HG03060 (cell line): ENCODE data around the gene KRT75.
"Not testable (repeated sequence)": the region's sequence is repeated elsewhere in the genome, so short reads cannot be mapped to it uniquely, and the experiment has no call there.

Experiments
- ATAC-seq: cut with Tn5 transposase; IDR thresholded peaks from one replicate; pipeline ENCODE4 v1.9.1; 2021; ENCODE audit warnings: low read depth, moderate number of reproducible peaks; ENCODE audit not compliant: unreplicated experiment

Gene KRT75

DNA sequence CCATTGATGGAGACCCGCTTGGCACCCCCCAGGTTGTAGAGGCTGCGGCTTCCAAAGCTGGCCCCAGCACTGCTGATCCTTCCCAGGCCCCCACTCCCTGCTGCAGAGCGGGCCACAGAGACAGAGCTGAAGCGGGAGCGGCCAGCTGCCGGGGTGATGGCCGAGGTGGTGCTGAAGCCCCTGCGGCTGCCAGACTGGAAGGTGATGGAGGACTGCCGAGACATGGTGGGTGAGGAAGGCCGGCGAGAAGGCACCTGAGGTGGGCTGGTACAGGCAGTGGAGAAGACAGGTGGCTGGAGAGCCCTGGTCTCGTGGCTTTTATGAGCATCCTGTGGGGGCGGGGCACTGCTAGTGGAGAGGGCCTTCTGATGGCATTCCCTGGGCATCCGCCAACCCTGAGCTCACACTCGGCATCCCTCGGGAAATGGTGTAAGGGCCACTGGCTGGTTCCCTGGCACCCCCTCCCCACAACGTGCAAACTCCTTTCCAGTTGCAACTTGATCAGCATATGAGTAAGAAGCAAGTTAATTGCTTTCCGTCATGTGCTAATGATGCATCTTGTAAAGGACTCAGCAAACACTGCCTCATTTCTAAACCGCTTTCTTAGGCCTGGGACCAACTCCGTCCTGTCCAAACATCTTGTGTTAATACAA, at the start of gene KRT75:
KRT75 (minus strand) TSS at position 291 of the 653 bp plus-strand sequence; CDS start at position 224, 67 bp downstream.
- ATAC-seq, result no peak

DNA sequence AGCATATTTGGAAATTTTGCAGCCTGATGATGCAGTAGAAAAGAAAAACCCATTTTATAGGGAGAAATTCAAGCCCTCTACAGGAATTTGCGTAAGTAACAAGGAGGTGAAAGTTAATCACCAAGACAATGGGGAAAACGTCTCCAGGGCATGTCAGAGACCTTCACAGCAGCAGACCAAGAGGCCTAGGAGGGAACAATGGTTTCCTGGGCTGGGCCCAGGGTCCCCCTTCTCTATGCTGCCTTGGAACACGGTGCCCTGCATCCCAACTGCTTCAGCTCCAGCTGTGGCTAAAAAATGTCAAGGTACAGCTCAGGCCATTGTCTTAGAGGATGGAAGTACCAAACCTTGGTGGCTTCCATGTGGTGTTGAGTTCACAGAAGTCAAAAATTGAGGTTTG, 45.9 kb upstream of the KRT75 start:
- ATAC-seq, result no peak

DNA sequence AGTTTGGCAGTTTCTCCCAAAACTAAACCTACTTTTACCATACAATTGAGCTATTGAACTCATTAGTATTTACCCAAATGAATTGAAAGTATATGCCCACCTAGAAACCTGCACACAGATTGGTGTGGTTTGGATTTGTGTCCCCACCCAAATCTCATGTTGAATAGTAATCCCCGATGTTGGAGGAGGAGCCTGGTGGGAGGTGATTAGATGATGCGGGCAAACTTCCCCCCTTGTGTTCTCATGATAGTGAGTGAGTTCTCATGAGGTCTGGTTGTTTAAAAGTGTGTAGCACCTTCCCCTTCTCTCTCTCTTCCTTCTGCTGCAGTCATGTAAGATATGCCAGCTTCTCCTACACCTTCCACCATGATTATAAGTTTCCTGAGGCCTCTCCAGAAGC, 43.5 kb upstream of the KRT75 start:
- ATAC-seq, result no peak

DNA sequence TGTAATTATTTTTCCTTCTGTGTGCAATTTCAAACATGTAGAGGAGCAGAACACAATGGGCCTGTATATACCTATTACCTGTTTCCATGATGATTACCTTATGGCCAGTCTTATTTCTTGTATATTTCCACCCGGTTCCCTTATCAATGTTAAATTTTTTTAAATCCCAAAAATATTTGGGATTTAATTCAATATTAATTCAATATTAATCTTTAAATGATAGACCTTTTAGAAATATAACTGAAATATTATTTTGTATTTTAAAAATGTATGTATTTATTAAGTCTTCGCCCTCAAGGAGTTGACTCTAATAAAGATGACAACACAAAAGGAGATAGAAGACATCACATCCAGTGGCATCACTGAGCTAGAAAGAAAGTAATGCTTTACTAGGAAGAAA, 40.0 kb upstream of the KRT75 start:
- no peak for ATAC-seq

DNA sequence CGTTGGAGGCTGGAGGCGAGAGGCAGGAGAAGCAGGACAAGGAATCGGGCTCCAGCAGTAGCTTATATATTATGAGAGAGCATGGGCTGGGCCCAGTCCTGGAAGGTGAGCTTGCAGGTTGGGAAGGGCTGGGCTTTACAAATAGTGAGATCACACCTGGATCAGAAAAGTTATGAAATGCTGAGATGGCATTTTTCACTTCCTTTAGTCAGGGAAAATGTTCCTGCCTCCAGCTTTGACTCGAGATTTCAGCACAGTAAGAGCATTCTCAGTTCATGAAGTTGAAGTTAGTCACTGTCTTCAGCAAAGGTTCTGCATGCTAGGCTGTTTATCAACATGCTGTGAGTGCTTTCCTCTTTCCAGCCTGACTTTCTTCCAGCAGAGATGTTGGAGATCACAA, 39.6 kb upstream of the KRT75 start, which contains the start of gene KRT6C:
KRT6C (minus strand) TSS at position 38 of the 400 bp plus-strand sequence. CDS start 68 bp downstream, outside the sequence.
- no peak for ATAC-seq

DNA sequence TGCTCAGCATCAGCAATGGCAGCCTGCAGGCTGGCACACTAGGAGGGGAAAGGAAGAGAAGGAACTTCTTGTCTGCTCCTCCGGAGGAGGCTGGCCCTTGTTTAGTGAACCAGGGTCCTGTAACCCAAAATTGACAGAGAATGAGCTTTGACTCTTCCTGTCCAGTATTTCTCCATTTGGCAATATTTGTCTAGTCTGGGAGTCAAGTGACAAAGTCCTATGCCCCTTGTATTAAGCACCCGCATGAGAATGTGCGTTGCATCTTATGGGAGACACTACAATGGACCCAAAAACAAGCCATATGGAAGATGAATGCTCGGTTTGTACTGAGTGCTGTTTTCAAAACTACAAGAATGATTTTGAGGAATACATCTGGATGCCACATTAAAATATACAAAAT, 35.7 kb upstream of the KRT75 start:
- ATAC-seq, result no peak

DNA sequence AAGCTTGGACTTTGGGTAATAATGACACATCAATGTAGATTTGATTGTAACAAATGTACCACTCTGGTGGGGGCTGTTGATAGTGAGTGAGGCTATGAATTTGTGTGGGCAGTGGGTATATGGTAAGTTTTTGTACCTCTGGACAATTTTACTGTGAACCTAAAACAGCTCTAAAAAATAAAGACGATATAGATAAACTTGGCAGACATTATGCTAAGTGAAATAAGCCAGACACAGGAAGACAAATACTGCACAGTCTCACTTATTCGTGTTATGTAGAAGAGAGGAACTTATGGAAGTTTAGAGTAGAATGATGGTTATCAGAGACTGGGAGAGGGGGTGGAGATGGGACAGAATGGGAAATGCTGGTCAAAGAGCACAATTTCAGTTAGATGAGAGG, 30.7 kb upstream of the KRT75 start:
- ATAC-seq, result no peak

DNA sequence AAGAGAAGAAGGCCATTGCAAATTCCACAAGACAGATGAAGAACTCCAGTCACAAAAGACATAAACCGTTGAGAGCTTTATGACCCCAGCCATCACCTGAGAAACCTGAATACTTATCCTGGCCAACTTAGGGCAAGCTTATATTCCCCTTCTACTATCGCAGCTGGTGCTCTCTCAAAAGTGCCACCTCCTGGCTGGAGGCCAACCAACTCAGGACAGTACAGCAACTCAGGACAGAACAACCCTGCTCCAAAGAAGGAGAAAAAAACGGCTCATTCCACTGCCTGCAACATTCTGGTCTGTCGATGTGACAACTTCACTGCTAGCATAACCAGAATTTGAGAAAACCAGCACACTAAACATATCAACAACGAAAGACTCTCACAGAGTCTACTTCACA, 27.5 kb upstream of the KRT75 start:
- ATAC-seq, result no peak

DNA sequence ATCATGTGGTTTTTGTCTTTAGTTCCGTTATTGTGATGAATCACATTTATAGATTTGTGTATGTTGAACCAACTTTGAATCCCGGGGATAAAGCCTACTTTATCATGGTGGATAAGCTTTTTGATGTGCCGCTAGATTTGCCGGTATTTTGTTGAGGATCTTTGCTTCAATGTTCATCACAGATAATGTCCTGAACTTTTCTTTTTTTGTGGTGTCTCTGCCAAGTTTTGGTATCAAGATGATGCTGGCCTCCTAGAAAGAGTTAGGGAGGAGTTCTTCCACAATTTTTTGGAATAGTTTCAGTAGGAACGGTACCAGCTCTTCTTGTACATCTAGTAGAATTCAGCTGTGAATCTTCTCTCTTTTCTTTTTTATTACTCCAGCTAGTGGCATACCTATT, 24.7 kb upstream of the KRT75 start:
- ATAC-seq, result no peak

DNA sequence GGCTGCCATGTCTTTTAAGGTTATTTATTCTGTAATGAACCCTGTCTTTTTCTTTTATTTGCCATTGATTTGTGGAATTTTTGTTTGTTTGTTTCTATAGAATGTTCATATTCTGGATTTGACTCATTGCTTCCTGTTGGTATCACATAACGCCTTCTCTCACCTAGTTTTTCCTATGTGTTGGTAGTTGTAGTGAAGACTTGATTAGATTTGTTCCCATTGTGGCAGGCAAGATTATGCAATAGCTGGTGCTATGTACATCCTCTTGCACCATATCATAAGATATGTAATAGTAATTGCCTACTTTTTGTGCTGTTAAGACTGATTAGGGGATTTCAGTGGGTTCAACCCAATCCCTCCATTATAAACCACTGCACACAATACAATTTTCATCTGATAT, 21.6 kb upstream of the KRT75 start:
- no peak for ATAC-seq

DNA sequence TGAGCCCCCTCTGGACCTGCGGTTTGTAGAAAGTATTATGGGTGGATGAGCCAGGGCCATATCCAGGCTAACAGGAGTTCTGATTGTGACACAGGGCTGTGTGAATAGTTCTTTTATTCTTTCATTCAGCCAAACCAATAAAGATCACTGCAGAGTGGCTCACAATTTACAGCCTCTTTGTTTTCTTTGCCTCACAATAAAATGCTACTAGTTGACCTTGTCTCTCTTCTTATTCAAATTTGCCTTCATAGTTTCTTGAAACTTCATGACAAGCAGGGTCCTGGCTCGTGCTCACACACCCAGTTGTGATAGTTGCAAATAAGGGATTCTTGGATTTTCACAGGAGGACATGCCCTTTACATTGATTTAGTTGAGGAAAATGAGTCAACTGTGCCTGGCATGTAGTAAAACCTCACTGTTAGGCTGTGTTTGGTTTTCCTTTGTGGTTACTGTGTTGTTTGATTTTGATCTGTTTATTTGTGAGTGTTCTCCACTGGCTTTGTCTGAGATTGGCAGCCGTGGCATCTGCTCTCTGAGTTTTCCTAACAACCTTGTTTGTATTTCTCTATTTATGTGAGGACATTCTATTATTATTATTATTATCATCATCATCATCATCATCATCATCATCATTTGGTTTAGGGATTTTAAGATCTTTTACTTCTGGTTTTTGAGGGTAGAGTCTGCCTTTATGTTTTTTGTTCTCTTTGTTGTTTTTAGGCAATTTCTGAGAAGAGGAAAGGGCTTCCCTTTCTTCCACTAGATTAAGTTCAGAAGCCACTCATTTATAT, 20.4 kb upstream of the KRT75 start:
- ATAC-seq, result no peak

DNA sequence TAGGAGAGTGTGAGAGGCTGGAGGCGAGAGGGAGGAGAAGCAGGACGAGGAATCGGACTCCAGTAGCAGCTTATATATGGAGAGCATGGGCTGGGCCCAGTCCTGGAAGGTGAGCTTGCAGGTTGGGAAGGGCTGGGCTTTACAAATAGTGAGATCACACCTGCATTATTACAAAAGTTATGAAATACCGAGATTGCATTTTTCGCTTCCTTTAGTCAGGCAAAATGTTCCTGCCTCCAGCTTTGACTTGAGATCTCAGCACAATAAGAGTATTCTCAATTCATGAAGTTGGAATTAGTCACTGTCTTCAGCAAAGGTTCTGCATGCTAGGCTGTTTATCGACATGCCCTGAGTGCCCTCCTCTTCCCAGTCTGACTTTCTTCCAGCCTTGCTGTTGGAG, 17.9 kb upstream of the KRT75 start, which contains the start of gene KRT6B:
KRT6B (minus strand) TSS at position 46 of the 400 bp plus-strand sequence. CDS start 68 bp downstream, outside the sequence.
- no peak for ATAC-seq

DNA sequence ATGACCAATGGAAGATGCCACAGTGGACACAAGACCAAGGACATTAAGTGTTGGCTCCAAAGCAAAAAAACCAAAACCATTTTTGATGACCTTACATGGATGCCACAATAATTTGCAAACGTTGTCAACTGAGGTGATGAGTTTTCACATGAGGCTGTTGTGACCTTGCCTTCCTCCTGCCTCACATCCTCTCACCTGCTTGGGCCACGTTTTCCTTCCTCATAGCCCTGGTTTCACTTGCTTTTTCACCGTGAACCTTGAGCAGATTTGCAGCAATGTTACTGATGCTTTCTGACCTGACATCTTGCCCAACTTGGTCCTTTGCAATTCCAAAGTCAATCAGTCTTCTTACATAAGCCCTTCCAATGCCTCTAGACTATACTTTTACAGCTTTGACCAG, 14.1 kb upstream of the KRT75 start:
- ATAC-seq, result no peak

DNA sequence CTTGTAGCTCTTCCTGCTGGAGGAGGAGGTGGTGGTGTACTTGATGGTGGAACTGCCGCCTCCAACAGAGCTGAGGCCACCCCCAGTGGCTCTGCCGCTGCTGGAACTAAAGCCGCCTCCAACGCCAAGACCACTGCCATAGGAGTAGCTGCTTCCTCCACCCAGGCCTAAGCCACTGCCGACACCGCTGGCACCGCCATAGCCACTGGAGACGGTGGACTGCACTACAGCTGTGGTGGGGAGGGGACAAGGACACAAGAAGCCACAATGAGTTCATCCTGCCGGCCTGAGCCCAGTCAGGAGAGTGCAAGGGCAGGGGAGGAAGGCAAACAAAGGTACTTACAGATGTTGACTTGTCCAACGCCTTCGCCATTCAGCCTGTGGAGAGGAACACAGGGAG, 13.0 kb upstream of the KRT75 start:
- ATAC-seq, result not testable (repeated sequence)

DNA sequence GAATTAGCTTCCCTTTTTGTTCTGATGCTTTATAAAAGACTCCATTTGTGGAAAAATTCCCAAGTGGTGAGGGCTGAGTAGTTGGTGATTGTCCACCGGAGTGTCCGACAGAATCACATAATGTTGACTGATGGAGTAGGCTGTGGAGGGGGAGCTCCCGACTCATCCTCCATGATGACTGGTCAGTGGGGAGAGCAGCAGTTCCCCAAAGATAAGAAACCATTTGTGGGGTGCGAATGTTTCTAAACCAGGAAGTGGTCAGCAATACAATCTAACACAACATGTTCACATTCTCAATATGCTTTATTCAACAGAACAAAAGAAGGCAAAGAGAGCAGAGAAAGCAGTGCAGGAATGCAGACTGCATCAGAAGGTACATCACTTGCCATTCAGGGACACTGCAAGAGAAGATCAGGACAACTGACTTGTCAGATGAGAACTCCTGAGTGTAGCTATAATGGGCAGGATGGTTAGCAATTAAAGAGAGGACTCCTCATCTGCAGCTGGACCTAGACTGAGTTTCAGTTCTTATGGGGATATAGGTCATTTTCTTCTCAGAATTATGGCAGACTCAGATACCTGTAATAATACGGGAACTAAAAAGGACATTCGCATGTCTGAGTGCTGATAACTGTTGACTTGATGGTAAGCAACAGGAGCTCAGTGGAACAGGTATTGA, 12.3 kb upstream of the KRT75 start:
- no peak for ATAC-seq

DNA sequence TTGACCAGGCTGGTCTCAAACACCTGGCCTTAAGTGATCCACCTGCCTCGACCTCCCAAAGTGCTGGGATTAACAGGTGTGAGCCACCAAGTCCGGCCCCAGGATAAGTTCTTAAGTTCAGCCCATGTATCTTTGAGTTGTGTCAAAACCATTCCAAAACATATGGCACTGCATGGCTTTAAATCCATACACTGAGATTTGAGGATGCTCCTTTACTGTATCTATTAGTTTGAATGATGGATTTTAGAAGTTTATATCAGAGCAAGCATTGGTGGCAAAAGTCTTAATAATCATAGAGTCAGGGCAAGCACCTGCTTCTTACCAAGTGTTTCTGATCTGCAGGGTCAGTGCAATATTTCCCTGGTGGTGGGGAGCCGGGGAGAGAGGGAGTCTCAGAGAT, 11.7 kb upstream of the KRT75 start:
- ATAC-seq, result no peak

DNA sequence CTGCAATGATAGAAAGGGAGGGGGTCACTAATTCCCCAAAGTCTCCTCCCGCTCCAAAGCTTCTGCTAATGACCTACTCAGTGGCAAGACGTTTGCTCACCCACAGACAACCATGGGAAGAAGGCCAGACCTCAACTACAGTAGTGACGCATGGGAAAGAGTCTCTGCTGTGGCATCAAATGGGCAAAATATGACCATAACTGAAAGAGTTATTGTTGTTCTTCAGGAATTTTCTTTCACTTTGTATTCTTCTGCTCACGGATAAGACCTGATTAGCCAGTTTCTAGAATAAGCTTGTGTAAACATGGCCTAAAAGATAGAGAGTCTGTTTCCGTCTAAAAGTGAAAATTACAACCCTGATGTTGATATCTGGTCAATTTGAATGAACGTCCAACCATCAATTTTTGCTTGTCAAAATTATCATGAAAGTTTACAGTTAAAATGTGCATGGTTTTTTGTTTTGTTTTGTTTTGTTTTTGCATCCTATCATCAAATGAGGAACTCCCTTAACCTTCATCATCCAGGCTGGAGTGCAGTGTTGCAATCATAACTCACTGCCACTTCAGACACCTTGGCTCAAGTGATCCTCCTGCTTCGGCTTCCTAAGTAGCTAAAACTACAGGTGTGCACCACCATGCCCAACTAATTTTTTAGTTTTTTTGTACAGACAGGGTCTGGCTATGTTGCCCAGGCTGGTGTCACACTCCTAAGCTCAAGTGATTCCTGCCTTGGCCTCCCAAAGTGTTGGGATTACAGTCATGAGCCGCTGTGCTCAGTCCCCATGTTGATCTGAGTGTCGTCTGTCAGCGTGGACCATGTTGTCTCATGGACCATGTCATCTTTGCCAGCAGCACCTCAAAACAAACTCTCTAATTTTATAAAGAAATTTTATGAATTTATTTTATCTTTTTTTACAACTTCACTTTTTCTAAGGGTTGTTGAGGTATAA, 10.8 kb upstream of the KRT75 start:
- no peak for ATAC-seq

DNA sequence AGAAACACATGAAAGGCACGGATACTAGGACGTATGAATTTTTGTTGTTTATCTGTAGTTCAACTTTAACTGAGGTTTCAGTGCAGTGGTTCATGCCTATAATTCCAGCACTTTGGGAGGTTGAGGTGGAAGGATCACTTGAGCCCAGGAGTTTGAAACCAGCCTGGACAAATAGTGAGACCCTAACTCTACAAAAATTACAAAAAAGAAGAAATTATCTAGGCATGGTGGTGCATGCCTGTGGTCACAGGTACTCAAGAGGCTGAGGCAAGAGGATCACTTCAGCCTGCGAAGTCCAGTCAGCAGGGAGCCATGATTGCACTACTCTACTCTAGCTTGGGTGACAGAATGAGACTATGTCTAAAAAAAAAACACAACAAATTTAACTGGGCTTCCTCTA, 9.8 kb upstream of the KRT75 start:
- ATAC-seq, result no peak

DNA sequence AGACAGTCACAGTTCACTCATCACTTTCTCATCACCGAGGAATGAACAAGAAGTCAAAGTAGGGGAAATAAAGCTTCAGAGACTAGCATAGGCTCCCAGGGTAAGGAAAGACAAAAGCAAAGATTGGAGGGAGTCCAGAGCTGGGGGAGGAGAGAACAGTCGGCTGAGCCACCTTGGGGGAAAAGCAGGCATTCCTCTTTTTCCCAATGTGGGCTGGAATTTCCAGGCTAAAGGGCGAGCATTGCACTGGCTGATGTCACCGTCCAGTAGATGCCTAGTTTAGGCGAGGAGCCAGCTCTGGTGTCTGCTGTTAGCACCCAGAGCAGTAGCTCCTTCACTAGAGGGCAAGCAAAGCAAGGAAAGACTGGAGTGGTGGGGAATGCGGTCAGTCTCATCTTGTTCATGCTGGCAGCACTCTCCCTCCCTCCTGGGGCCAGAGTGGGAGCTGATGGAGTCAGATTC, 8.5 kb upstream of the KRT75 start:
- ATAC-seq, result no peak

DNA sequence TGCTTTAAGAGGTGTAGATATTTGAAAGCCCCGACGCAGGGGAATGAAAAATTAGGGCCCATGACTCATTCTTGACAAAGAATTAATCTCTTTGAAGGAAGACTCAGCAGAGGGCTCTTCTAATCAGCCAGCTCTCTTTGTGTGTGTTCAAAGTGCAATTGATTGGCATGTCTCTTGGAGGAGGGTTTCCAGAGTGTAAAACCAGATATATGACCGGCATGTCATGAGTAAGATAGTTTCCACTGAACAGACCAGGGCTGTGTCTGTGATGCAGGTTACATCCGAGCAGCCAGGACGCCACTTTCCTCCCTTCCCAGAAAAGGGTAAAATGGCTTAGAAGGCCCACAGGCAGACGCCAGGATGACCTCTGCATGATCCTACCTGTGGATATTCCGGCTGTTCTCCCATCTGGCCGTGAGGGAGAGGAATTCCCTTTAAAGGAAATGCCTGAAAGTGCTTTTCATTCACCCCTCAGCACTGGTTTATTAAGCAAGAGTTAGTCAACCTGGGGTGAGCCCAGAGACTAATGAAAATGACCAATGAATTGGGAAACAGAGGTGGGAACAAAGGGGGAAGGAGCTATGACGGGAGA, 7.2 kb upstream of the KRT75 start:
- no peak for ATAC-seq
